Measurements from ENCODE around the gene PLOD1.
"Not testable (repeated sequence)": the region's sequence is repeated elsewhere in the genome, so short reads cannot be mapped to it uniquely, and the experiment has no call there.

The PLOD1 gene

DNA sequence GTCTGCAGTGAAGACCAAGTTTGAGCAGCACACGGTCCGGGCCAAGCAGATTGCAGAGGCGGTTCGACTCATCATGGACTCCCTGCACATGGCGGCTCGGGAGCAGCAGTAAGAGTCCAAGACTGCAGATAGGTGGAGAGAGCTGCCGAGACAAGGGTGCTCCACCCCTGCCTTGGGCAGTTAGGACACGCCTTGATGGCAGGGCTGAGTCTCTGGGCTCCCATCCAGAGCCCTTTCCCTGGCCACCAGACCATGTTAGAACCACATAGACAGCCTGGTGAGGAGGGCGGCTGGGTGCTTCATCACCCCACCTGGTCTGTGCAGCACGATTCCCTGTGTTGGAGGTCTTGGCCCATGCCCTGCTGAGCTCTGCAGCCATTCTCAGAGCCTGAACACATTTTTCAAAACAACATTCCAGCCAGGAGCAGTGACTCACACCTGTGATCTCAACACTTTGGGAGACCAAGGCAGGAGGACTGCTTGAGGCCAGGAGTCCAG lies 67.5 kb downstream of the PLOD1 start:
- no peak for DNase-seq (ENCODE audit: low read depth)
- no peak overlapping the region for H3K4me3 ChIP-seq (ENCODE audit: low read length)
- TF ChIP-seq, protein P1, sequence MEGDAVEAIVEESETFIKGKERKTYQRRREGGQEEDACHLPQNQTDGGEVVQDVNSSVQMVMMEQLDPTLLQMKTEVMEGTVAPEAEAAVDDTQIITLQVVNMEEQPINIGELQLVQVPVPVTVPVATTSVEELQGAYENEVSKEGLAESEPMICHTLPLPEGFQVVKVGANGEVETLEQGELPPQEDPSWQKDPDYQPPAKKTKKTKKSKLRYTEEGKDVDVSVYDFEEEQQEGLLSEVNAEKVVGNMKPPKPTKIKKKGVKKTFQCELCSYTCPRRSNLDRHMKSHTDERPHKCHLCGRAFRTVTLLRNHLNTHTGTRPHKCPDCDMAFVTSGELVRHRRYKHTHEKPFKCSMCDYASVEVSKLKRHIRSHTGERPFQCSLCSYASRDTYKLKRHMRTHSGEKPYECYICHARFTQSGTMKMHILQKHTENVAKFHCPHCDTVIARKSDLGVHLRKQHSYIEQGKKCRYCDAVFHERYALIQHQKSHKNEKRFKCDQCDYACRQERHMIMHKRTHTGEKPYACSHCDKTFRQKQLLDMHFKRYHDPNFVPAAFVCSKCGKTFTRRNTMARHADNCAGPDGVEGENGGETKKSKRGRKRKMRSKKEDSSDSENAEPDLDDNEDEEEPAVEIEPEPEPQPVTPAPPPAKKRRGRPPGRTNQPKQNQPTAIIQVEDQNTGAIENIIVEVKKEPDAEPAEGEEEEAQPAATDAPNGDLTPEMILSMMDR (conservative IDR thresholded peaks at IDR 0.05; ENCODE audit: low read depth, low read length), result no peak

DNA sequence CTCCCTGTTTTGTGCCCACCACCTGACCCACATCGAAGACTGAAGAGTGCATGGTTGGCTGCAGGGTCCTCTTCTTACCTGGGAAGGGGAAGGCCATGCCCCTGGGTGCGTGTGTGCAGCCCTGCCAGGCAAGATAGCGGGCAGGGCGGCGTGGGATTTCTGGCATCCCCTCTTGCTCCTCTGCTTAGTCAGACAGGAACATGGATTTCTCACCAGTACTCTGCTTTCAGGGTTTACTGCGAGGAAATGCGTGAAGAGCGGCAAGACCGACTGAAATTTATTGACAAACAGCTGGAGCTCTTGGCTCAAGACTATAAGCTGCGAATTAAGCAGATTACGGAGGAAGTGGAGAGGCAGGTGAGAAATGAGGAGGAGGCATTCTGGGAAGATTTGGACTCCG lies 69.2 kb downstream of the PLOD1 start:
- TF ChIP-seq, protein P1 (conservative IDR thresholded peaks at IDR 0.05; ENCODE audit: low read depth, low read length), result no peak
- no peak for DNase-seq (ENCODE audit: low read depth)

DNA sequence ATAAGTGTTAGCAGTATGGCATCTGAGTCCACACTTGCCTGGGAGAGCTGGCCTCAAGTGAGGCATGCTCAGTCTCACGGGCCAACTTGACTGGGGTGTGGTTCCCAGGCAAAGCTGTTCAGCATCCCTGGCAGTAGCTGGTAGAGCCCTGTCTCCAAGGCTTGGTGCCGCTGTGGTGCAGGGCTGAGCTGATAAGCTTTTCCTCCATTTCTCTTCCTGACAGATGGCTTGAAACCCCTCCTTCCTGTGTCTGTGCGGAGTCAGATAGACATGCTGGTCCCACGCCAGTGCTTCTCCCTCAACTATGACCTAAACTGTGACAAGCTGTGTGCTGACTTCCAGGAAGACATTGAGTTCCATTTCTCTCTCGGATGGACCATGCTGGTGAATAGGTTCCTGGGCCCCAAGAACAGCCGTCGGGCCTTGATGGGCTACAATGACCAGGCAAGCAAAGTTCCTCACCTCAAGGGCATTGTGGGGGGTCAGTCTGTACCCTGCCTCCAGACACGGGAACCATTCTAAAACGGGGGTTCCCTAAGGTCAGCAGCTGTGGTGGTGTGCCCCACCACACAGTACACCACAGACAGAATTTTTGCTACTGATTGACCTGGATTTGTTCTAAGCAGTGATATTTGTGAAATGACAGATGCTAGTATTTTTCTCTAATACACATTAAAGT lies 71.1 kb downstream of the PLOD1 start:
- H3K4me3 ChIP-seq (ENCODE audit: low read length), result no peak overlapping the region
- TF ChIP-seq, protein P1 (conservative IDR thresholded peaks at IDR 0.05; ENCODE audit: low read depth, low read length), result no peak
- DNase-seq (ENCODE audit: low read depth), result no peak

More for the DNA sequence above, 69.2 kb downstream of the PLOD1 start:
- no peak overlapping the region for H3K4me3 ChIP-seq (ENCODE audit: low read length)

DNA sequence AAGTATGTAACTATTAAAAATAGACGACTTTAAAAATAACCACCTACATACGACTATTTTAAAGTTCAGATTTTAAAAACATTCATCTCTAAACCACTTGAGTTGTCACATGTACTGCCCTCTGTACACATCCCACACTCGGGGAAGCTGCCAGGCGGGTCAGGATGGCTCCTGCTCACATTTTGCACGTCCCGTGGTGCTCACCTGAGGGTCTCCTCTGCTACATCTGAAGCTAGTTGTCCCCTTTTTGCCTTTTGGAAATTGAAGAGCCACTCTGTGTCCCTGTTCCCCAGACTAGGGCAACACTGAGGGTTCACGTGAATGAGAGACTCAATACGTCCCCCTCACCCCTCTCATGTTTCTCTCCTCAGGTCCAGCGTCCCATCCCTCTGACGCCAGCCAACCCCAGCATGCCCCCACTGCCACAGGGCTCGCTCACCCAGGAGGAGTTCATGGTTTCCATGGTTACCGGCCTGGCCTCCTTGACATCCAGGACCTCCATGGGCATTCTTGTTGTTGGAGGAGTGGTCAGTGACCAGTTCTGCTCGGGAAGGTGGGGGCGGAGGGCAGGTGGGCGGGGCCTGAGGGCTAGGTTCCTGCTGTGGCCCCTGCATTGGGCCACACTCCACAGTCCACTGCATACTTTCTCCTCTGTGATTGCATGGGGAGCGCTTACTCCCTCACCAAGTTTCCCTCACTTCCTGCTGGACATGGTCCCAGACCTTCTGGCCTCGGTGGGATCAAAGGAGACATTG lies 71.8 kb downstream of the PLOD1 start:
- TF ChIP-seq, protein P1 (conservative IDR thresholded peaks at IDR 0.05; ENCODE audit: low read depth, low read length), result no peak
- DNase-seq (ENCODE audit: low read depth), result no peak
- H3K4me3 ChIP-seq (ENCODE audit: low read length), result no peak overlapping the region

DNA sequence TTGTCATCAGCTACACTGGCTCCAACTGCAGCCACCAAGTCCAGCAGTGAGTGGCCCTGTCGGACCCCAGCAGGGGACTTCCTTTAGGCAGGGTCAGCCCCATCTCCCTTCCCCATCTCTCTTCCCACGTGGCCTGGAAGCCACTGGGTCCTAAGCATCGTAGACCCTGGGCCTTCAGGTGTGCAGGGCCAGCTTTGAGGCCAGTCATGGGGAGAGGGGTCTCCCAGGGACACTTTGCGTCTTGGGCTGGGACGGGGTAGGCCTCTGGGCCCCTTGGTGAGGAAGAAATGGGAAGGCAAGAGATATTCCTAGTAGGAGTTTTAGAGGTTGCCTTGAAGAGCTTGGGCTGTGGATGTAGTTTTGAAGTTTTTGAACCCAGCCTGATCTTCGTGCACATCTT lies 72.7 kb downstream of the PLOD1 start:
- TF ChIP-seq, protein P1 (conservative IDR thresholded peaks at IDR 0.05; ENCODE audit: low read depth, low read length), result no peak
- DNase-seq (ENCODE audit: low read depth), result no peak
- H3K4me3 ChIP-seq (ENCODE audit: low read length), result no peak overlapping the region

DNA sequence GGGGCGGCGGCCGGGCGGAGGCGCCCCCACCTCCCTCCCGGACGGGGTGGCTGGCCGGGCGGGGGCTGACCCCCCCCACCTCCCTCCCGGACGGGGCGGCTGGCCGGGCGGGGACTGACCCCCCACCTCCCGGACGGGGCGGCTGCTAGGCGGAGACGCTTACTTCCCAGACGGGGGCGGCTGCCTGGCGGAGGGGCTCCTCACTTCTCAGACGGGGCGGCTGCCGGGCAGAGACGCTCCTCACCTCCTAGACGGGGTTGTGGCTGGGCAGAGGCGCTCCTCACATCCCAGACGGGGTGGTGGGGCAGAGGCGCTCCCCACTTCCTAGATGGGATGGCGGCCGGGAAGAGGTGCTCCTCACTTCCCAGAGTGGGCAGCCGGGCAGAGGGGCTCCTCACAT lies 73.8 kb downstream of the PLOD1 start:
- not testable (repeated sequence) for H3K4me3 ChIP-seq (ENCODE audit: low read length); DNase-seq (ENCODE audit: low read depth)

DNA sequence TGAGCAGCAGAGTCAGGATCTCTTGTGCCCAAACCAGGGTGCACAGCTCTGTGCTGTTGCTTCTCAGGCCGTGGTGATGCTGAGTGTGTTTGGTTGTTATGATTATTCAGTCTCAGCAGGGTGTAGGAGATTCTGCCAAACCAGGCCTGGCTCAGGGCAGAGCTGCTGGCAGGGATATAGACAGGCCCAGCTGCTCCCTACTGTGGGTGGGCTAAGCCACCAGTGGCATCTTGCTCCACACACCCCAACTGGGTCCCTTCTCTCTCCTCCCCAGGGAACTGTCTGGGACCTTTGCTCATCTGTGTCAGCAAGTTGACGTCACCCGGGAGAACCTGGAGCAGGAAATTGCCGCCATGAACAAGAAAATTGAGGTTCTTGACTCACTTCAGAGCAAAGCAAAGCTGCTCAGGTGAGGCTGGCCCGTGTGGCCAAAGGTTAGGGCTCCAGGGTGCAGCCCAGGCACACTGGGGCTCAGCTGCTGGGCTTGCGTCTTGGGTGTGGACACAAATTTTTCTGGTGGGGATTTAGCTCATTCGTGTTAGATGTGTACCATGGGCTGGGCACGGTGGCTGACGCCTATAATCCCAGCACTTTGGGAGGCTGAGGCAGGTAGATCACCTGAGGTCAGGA lies 74.9 kb downstream of the PLOD1 start:
- no peak for DNase-seq (ENCODE audit: low read depth)
- H3K4me3 ChIP-seq (ENCODE audit: low read length), result no peak overlapping the region
- TF ChIP-seq, protein P1 (conservative IDR thresholded peaks at IDR 0.05; ENCODE audit: low read depth, low read length), result no peak

All from retinal pigment epithelial cell (primary cell).